Liver (tissue), 9 donors: ENCODE results near the gene CFAP126. TPM values are rescaled to one million over a fixed set of nuclear protein-coding genes. Genes with fewer than 3 reads are reported as not detected.
"Not testable (repeated sequence)": the region's sequence is repeated elsewhere in the genome, so short reads cannot be mapped to it uniquely, and the experiment has no call there.

Experiments
- DNase-seq: peaks from one replicate; pipeline ENCODE4 v3.0.0-alpha.2; 2017; ENCODE audit warnings: low spot score
- H3K27ac ChIP-seq, 2 donors: one replicate each; pipeline ENCODE4 v1.7.0; 2013; ENCODE audit warnings: inconsistent platforms in 2 of 2, low read length in 2 of 2, control low read depth in 1 of 2, low read depth in 1 of 2, mild to moderate bottlenecking in 1 of 2
- H3K27me3 ChIP-seq, 4 donors: one replicate each; pipeline versions ENCODE4 v1.6.1 to v1.7.0; 2013; ENCODE audit warnings: low read length in 3 of 4, inconsistent platforms in 1 of 4, mild to moderate bottlenecking in 1 of 4, moderate library complexity in 1 of 4; ENCODE audit not compliant: control insufficient read depth in 4 of 4, insufficient read depth in 4 of 4
- H3K36me3 ChIP-seq, 4 donors: one replicate each; pipeline versions ENCODE4 v1.6.1 to v1.7.0; 2013; ENCODE audit warnings: low read length in 3 of 4, mild to moderate bottlenecking in 3 of 4, low read depth in 1 of 4, moderate library complexity in 1 of 4; ENCODE audit not compliant: control insufficient read depth in 4 of 4, insufficient read depth in 3 of 4
- H3K4me1 ChIP-seq, 4 donors: one replicate each; pipeline versions ENCODE4 v1.6.1 to v1.7.0; 2013; ENCODE audit warnings: low read length in 3 of 4, mild to moderate bottlenecking in 3 of 4, moderate library complexity in 1 of 4; ENCODE audit not compliant: control insufficient read depth in 4 of 4, insufficient read depth in 4 of 4
- H3K4me3 ChIP-seq, 3 donors: one replicate each; pipeline versions ENCODE4 v1.6.1 to v1.7.0; 2013; ENCODE audit warnings: low read length in 3 of 3, control low read depth in 1 of 3, low read depth in 1 of 3, mild to moderate bottlenecking in 1 of 3
- H3K9ac ChIP-seq, 2 donors: one replicate each; pipeline ENCODE4 v1.7.0; 2013; ENCODE audit warnings: low read length in 2 of 2, mild to moderate bottlenecking in 2 of 2, moderate library complexity in 2 of 2, control low read depth in 1 of 2, low read depth in 1 of 2
- H3K9me3 ChIP-seq, 4 donors: one replicate each; pipeline versions ENCODE4 v1.6.1 to v1.7.0; 2013; ENCODE audit warnings: low read length in 3 of 4; ENCODE audit not compliant: control insufficient read depth in 4 of 4
- FOXA1 ChIP-seq: IDR thresholded peaks from 2 replicates; pipeline ENCODE4 v1.6.1; 2016; ENCODE audit warnings: antibody characterized with exemption
- JUND ChIP-seq, 2 donors: IDR thresholded peaks; 2 replicates each; pipeline ENCODE4 v1.6.1; 2016; ENCODE audit warnings: antibody characterized with exemption in 2 of 2
- RAD21 ChIP-seq, 2 donors: IDR thresholded peaks; 2 replicates each; pipeline ENCODE4 v1.6.1; 2016; ENCODE audit warnings: antibody characterized with exemption in 2 of 2, mild to moderate bottlenecking in 2 of 2
- REST ChIP-seq: IDR thresholded peaks from 2 replicates; pipeline ENCODE4 v1.6.1; 2016; ENCODE audit warnings: antibody characterized with exemption, mild to moderate bottlenecking
- SP1 ChIP-seq: IDR thresholded peaks from 2 replicates; pipeline ENCODE4 v1.6.1; 2018; ENCODE audit warnings: antibody characterized with exemption, mild to moderate bottlenecking
- WGBS: extraction: QIAGEN DNeasy Blood & Tissue Kit; methylation state at CpG from one replicate; pipeline ENCODE4 v1.1.7; 2013; 5-methylcytosine and 5-hydroxymethylcytosine counted together
- polyA plus RNA-seq, 2 donors: library from polyadenylated mRNA; stranded (reverse) in 1 of 2; unstranded in 1 of 2; fragments of 200-250 nt in 1 of 2; fragments of >200 nt in 1 of 2; fragmentation: Nextera tagmentation in 1 of 2; extraction: Ambion mirVana in 1 of 2; gene quantifications; one replicate each; pipeline versions ENCODE4 v1.2.1 to v1.2.3, GENCODE V29; 2013 to 2015
- total RNA-seq, 2 donors: library from RNA; depleted of rRNA; stranded (reverse); fragments of >200 nt; gene quantifications; one replicate each; pipeline ENCODE4 v1.2.3, GENCODE V29; 2014
- TF ChIP-seq, protein P1 (sequence below): IDR thresholded peaks from 2 replicates; pipeline ENCODE4 v1.6.1; 2016; ENCODE audit warnings: antibody characterized with exemption
- TF ChIP-seq, protein P2 (sequence below): IDR thresholded peaks from 2 replicates; pipeline ENCODE4 v1.6.1; 2016; ENCODE audit warnings: antibody characterized with exemption
- TF ChIP-seq, protein P3 (sequence below): fragments of 150-350 bp; IDR thresholded peaks from 2 replicates; pipeline ENCODE4 v1.5.1; 2017; ENCODE audit warnings: improper control_type of control experiment, low read depth, low read length; ENCODE audit not compliant: missing input control
- donor health status: healthy.
- donor health status: healthy.
- donor health status: healthy.
- donor health status: healthy.
- donor health status: healthy.

The CFAP126 gene
- total and polyA plus RNA-seq, 4 donors, result not detected

DNA sequence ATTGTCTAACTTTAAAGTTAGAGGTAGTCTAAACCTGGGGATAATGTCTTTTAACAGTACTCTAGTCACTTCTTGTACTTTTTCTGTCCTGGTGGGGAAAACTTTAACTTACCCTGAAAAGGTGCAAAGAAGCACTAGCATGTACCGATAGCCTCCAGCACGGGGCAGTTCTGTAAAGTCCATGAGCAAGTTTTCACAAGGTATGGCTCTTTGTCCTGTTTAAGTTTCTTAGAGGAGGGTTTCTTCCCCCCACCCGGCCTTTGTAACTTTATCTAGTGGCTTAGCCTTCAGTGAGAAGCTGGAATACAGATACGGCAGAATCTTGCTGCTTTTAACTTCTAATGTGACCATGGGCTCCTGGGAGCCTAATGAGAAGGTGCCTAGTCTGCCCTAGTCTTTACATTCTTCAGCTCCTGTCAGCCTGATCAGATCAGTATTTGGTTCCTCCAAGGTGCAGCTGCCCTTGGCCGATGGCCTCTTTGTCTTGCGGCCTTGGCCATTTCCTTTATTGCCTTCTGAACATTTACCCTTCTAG, 39.8 kb upstream of the CFAP126 start:
- TF ChIP-seq JUND (IDR thresholded peaks at IDR 0.05), result no peak
- TF ChIP-seq REST, result no peak
- no peak for TF ChIP-seq RAD21 (IDR thresholded peaks at IDR 0.05)
- TF ChIP-seq, protein P1, sequence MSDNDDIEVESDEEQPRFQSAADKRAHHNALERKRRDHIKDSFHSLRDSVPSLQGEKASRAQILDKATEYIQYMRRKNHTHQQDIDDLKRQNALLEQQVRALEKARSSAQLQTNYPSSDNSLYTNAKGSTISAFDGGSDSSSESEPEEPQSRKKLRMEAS, result no peak
- no peaks in the 10 kb centered on the region for H3K9me3 ChIP-seq
- H3K4me1 ChIP-seq, result peaks cover 0 to 7% (median 0%) of the 10 kb centered on the region in 4 donors
- WGBS, result 90% methylated on average over 6 of the region's 6 CpGs
- no peak for DNase-seq
- H3K36me3 ChIP-seq, result no peaks in the 10 kb centered on the region
- H3K27ac ChIP-seq, result no peak overlapping the region
- no peak overlapping the region for H3K4me3 ChIP-seq
- H3K9ac ChIP-seq, result no peak overlapping the region
- H3K27me3 ChIP-seq, result no peaks in the 10 kb centered on the region

GRCh38 chr1:161406551-161406950, 38.9 kb upstream of the CFAP126 start:
- not testable (repeated sequence) for H3K4me3 ChIP-seq, H3K9ac ChIP-seq, H3K36me3 ChIP-seq, H3K4me1 ChIP-seq, H3K27me3 ChIP-seq, DNase-seq, H3K9me3 ChIP-seq, H3K27ac ChIP-seq
- WGBS, result 98% methylated on average over 17 of the region's 17 CpGs

- Histone ChIP-seq H3K36me3 (no peaks in the 10 kb centered on the region), H3K27me3 (no peaks in the 10 kb centered on the region), H3K9me3 (no peaks in the 10 kb centered on the region), H3K4me1 (peaks cover 0 to 7% (median 2%) of the 10 kb centered on the region in 4 donors), H3K9ac (no peak overlapping the region), H3K4me3 (no peak overlapping the region), H3K27ac (no peak overlapping the region)
- TF ChIP-seq SP1 (no peak), FOXA1 (no peak)
- TF ChIP-seq, protein P2, sequence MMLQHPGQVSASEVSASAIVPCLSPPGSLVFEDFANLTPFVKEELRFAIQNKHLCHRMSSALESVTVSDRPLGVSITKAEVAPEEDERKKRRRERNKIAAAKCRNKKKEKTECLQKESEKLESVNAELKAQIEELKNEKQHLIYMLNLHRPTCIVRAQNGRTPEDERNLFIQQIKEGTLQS, result no peak
- TF ChIP-seq, protein P3, sequence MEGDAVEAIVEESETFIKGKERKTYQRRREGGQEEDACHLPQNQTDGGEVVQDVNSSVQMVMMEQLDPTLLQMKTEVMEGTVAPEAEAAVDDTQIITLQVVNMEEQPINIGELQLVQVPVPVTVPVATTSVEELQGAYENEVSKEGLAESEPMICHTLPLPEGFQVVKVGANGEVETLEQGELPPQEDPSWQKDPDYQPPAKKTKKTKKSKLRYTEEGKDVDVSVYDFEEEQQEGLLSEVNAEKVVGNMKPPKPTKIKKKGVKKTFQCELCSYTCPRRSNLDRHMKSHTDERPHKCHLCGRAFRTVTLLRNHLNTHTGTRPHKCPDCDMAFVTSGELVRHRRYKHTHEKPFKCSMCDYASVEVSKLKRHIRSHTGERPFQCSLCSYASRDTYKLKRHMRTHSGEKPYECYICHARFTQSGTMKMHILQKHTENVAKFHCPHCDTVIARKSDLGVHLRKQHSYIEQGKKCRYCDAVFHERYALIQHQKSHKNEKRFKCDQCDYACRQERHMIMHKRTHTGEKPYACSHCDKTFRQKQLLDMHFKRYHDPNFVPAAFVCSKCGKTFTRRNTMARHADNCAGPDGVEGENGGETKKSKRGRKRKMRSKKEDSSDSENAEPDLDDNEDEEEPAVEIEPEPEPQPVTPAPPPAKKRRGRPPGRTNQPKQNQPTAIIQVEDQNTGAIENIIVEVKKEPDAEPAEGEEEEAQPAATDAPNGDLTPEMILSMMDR, result no peak
- no peak for DNase-seq
- WGBS, result 87% methylated on average over 11 of the region's 11 CpGs
These were observed 36.4 kb upstream of the CFAP126 start for GRCh38 chr1:161404051-161404597.
